Subcutaneous adipose tissue (tissue), 4 donors: ENCODE results near the gene MCTS1. TPM values are rescaled to one million over a fixed set of nuclear protein-coding genes. Genes with fewer than 3 reads are reported as not detected.

Source experiments
- total RNA-seq, 4 donors: library from RNA; depleted of rRNA; stranded (reverse); fragments of >200 nt; gene quantifications; one replicate each; pipeline ENCODE4 v1.1.0, GENCODE V29; 2016
- TF ChIP-seq, protein P1 (sequence below): fragments of 450-650 bp; IDR thresholded peaks from one replicate; pipeline ENCODE4 v1.5.1; 2016; ENCODE audit warnings: low read depth, mild to moderate bottlenecking, control low read depth, antibody characterized with exemption, moderate library complexity

MCTS1 gene
- 10 to 100 TPM; 14.9 to 51.5 (median 25.1) TPM for total RNA-seq

- TF ChIP-seq, protein P1, sequence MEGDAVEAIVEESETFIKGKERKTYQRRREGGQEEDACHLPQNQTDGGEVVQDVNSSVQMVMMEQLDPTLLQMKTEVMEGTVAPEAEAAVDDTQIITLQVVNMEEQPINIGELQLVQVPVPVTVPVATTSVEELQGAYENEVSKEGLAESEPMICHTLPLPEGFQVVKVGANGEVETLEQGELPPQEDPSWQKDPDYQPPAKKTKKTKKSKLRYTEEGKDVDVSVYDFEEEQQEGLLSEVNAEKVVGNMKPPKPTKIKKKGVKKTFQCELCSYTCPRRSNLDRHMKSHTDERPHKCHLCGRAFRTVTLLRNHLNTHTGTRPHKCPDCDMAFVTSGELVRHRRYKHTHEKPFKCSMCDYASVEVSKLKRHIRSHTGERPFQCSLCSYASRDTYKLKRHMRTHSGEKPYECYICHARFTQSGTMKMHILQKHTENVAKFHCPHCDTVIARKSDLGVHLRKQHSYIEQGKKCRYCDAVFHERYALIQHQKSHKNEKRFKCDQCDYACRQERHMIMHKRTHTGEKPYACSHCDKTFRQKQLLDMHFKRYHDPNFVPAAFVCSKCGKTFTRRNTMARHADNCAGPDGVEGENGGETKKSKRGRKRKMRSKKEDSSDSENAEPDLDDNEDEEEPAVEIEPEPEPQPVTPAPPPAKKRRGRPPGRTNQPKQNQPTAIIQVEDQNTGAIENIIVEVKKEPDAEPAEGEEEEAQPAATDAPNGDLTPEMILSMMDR, result no peak
Measured at GRCh38 chrX:120603707-120604360, at the start of gene MCTS1. Gene MCTS1 (plus strand): TSS chrX:120604101. CDS start chrX:120604237, 136 bp downstream.

DNA sequence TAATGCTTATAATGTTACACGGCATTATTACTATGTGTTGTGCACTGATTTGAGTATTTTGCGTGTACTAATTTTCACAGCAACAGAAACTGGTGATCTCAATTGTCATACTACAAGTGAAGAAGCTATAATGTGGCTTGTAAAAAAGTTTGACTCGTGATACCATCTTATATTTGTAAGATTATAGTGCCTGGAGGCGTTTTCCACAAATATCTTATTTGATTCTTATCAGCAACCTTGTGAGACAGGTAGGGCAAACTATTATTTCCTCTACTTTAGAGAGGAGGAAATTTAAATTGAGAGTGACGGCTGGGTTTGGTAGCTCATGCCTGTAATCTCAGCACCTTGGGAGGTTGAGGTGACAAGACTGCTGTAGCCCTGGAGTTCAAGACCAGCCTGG, 47.6 kb upstream of the MCTS1 start:
- TF ChIP-seq, protein P1, result no peak

DNA sequence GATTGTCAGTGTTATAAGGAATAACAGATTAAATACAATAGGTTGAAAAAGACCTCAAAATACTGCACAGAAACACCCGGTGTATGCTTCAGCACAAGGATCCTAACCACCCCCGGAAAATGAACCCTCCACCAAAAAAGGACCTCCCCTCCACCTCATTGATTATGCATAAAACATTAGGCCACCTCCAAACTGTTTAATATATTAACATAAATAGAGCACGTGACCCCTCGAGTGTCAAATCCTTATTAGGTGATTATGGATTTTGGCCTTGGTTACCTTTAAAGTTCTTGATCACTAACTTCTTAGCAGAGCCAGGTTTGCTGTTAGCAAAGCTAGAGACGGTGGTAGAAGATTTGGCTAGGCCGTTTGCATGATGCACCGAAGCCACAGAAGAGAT, 44.1 kb upstream of the MCTS1 start:
- TF ChIP-seq, protein P1, result no peak

GRCh38 chrX:120560405-120560841, 43.5 kb upstream of the MCTS1 start:
- TF ChIP-seq, protein P1, result no peak

DNA sequence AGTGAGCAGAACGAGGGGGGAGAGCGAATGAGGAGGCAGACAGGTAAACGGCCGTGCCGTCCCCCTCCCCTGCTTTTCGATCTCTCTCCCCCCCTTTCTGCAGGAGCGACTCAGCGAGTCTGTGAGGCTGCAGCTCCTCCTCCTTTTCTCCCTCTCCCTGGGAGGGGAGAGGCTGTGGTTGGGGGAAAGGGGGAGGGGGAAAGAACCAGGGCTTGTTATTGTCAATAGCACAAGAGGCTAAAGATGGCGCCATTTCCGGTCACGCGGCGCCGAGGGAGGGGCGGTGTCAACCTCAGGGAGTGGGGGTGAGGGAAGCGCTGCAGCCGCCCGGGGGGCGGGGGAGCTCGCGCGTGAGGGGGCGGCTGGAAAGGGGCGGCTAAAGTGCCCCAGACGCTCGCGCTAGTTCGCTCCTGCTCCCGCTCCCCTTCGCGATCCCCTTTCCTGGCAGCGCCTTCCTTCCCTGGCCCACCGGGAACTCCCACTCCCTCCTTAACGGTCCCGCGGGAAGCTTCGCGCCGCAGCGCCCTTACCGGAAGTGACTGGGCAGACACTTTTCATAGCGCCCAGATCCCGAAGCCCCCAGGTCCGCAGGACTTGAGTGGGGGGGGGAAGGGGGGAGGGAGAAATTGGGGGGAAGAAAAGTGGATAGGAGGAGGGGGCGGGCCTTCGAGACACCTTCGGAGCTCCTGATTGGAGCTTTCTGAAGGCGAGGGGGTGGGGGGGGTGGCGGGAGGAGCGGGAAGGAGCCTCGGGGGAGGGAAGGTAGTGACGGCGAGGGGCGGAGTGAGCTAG, 42.9 kb upstream of the MCTS1 start, which contains the start of gene CUL4B:
CUL4B (minus strand) TSS at position 121 of the 792 bp plus-strand sequence. CDS start 324 bp downstream, outside the sequence.
- TF ChIP-seq, protein P1, result no peak

DNA sequence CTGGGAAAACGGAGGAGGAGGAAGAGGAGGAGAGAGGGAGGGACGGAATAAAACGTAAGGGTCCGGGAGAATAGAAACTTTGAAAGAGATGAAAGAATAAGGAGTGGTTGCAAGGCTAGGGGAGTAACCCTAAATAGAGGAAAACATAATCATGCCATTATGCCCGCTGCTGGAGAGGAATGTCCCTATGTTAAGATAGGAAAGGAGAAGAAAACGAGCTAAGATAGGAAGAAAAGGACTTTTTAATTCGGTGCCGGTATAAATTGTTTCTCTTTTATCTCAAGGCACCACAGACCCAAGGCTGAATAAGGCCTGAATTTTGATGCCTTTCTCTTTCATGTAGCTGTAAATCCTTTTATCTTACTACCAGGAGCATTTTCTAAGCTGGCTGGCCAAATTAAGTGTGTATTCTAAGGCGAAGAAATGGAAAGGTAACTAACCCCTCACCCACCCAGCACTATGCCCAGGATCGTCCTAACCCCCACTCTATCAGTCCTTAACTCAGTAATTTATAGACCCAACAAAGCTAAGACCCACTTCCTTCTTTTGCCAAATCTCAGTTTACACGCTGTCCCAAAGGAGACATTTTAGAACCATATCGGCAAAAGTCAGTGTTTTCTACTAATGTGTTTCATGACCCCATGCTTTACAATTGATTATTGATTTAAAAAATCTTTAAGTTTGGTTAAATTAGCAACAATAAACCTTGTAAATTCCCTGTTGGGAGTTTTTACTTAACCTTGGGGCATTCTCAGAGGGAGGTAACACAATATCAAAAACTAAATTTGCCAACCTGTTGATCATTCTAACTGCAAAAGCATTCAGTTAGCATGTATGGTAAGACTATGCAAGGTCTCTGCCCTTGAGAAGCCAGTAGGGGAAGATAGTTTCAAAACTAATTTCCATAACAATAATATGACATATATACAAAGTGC, 42.0 kb upstream of the MCTS1 start:
- TF ChIP-seq, protein P1, result no peak
